ENCODE data around the gene LITAF.

DNA sequence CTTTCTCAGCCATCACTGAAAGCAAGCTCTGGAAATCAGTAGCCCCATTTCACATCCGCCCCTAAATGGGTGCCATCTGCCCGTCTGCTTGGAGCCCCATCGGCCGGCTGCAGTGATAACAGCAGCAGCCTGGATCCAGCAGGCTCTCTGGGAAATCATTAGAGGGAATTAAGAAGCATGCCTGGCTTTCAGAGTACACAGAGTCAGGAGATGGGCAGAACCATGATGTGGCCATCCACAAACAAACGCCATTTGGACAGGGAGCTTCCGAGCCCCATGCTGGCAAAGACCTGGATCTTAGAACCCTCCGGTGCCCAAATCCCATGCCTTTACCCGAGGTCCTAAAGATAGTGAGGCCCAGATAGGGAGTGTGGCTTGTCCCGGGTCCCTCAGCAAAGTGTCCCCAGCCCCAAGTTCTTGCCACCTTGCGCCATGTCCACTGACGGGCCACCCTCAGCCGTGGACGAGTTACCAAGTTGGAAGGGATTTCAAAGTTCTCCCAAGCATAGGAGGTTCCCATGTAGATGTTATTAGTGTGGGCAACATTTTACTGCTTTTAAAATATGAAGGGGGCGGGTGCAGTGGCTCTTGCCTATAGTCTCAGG, 1.0 kb upstream of the LITAF start:
- TF ChIP-seq MAX (IDR thresholded peaks at IDR 0.05) (no peak), CHD4 (IDR thresholded peaks at IDR 0.05; ENCODE audit: borderline replicate concordance) (no peak), SMC3 (IDR thresholded peaks at IDR 0.05) (no peak)
- TF ChIP-seq, protein P1, sequence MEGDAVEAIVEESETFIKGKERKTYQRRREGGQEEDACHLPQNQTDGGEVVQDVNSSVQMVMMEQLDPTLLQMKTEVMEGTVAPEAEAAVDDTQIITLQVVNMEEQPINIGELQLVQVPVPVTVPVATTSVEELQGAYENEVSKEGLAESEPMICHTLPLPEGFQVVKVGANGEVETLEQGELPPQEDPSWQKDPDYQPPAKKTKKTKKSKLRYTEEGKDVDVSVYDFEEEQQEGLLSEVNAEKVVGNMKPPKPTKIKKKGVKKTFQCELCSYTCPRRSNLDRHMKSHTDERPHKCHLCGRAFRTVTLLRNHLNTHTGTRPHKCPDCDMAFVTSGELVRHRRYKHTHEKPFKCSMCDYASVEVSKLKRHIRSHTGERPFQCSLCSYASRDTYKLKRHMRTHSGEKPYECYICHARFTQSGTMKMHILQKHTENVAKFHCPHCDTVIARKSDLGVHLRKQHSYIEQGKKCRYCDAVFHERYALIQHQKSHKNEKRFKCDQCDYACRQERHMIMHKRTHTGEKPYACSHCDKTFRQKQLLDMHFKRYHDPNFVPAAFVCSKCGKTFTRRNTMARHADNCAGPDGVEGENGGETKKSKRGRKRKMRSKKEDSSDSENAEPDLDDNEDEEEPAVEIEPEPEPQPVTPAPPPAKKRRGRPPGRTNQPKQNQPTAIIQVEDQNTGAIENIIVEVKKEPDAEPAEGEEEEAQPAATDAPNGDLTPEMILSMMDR (IDR thresholded peaks at IDR 0.05), result no peak

Measured in A549 (cell line).